HK-2 (cell line): ENCODE results near the gene EIF4G3.
"Not testable (repeated sequence)": the region's sequence is repeated elsewhere in the genome, so short reads cannot be mapped to it uniquely, and the experiment has no call there.

Experiments used
- DNase-seq: peaks from one replicate; pipeline ENCODE4 v3.0.0-alpha.2; 2018; ENCODE audit not compliant: unreplicated experiment

EIF4G3 gene

DNA sequence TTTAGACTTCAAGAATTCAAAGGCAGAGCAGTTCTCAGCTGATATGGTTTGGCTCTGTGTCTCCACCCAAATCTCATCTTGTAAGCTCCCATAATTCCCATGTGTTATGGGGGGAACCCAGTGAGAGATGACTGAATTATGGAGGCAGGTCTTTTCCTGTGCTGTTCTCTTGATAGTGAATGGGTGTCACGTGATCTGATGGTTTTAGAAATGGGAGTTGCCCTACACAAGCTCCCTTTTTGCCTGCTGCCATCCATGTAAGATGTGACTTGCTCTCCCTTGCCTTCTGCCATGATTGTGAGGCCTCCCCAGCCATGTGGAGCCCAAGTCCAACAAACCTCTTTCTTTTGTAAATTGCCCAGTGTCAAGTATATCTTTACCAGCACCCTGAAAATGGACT, 146.5 kb downstream of the EIF4G3 start:
- no peak for DNase-seq

- no peak for DNase-seq
Measured at GRCh38 chr1:21028520-21029145, 148.1 kb downstream of the EIF4G3 start.

GRCh38 chr1:21027805-21028204, 148.9 kb downstream of the EIF4G3 start:
- no peak for DNase-seq

DNA sequence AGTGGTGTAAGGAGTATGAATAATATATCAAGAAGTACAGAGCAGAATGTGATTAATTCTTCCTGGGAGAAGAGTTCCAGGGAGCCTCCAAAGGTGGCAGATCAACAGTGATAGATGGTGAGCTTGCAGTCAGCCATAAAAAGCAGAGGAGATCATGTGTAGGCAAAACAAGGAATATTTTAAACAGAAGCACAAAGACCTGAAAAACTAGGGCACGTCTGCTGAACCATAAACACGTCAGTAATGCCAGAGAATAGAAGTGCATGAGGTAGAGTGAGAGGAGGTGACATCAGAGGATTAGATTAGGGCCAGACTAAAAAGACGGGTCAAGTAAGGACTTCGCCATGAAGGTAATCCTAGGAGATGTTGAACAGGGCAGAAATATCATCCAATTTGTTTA, 151.8 kb downstream of the EIF4G3 start:
- DNase-seq: no peak

- DNase-seq: not testable (repeated sequence)
Measured at GRCh38 chr1:21024136-21024896, 152.4 kb downstream of the EIF4G3 start.

DNA sequence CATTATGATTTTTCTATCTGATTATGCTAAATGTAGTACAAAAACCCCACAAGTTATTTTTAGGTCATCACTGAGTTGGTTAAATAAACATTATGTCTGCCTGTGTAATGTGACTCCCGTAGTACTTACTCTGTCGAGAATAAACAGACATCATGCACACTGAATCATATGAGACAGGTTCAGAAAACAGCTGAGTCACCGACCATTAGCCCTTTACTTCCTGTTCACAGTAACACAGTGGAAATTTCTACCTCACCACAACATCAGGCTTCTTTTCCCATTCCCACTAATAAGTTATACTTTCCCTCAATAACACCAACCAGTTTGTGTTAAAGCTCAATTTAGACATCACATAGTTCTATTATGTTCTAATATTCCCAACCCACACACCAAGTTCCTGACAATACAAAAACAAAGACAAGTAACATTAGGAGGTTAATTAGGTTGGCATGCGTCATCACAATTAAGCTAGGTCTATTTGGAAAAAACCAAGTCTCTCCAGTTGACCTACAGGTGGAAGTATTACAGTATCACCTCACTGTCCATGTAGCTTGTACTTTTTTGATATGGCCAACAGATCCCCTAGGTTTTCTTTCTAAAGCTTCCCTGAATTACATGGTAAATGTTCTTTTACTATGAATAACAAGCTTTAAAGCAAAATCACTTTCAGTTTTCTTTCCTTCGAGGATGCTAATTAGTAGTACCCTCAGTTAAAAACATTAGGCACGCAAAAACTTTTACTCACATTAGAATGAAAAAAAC, 154.2 kb downstream of the EIF4G3 start:
- peak; percentile 41 for DNase-seq

DNA sequence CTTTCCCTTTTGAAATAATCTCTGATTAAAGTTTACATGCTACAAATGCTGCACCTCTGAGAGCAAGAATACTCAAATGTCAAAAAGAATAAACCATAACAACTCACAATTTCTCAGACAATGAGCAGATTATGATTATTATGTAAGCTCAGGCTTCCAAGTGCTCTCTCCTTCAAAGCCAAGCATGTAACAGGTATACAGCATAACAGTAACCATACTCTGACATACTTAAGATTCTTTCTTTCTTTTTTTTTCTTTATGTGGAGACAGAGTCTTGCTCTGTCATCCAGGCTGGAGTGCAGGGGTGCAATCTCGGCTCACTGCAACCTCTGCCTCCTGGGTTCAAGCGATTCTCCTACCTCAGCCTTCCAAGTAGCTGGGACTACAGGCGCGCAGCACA, 155.4 kb downstream of the EIF4G3 start:
- DNase-seq: no peak

DNA sequence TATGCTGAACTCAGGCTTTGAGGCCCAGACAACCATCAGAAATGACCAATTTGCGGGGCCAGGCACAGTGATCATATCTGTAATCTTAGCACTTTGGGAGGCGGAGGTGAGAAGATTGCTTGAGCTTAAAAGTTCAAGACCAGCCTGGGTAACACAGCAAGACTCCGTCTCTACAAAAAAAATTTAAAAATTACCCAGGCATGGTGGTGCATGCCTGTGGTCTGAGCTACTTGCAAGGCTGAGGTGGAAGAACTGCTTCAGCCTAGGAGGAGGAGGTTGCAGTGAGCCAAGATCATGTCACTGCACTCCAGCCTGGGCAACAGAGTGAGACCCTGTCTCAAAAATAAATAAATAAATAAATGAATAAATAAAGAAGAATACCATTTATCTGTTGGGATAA, 156.5 kb downstream of the EIF4G3 start:
- DNase-seq: no peak

DNA sequence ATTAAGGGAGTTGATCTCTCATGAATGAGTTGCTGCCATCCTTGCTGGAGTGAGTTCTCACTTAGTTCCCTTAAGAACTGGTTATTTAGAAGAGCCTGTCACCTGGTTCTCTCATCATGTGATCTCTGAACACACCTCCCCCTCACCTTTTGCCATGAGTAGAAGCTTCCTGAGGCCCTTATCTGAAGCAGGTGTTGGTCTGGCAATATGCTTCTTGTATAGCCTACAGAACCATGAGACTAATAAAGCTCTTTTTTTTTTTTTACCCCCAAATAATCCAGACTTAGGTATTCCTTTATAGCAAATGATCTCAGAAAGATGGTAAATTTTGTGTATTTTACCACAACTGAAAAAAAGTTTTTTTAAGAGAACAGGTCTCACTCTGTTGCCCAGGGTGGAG, 158.0 kb downstream of the EIF4G3 start:
- DNase-seq: no peak

- DNase-seq: no peak
Measured at GRCh38 chr1:21013510-21013909, 163.2 kb downstream of the EIF4G3 start.

- no peak for DNase-seq
Measured at GRCh38 chr1:21012937-21013336, 163.8 kb downstream of the EIF4G3 start.

- no peak for DNase-seq
Measured at GRCh38 chr1:21007876-21008275, 168.8 kb downstream of the EIF4G3 start.

- no peak for DNase-seq
Measured at GRCh38 chr1:21005466-21006239, 171.0 kb downstream of the EIF4G3 start.

GRCh38 chr1:21003281-21004045, 173.2 kb downstream of the EIF4G3 start:
- no peak for DNase-seq

DNA sequence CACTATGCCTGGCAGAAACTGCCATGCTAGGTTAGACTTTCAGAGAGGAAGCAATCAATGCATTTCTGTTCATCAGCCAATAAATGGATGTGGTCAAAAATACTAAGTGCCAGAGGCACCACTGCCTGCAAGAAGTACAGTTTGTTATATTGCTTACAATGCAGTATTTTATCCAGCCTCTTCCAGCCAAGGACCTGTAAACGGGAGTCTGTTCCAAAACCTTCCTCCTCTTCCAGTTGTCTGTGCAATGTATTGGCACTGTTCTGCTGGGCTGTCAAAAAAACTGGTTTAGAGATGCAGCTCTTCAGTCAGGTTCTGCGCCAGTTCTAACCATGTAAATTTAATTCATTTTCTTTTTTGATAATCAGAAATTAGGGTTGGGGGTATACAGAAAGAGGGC, 175.7 kb downstream of the EIF4G3 start:
- DNase-seq: no peak

DNA sequence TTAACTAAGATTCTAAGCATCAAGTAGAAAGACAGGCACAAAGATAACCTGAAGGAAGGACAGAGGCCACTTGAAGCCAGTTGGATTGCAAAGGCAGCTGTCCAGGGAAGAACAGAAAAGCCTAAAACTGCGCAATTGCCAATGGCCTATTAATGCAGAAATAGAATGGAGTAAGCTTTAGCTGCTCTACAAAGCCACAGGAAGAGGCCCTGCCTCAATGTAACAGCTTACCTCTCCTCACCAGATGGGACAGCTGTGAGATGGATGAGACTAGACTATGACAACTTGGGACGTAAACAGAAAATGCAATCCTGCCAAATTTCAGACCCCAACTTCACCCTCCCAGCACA, 176.5 kb downstream of the EIF4G3 start:
- no peak for DNase-seq

- DNase-seq: no peak
Measured at GRCh38 chr1:20999525-21000244, 177.0 kb downstream of the EIF4G3 start.

GRCh38 chr1:20998826-20999225, 177.9 kb downstream of the EIF4G3 start:
- no peak for DNase-seq

GRCh38 chr1:20997602-20998224, 179.0 kb downstream of the EIF4G3 start:
- DNase-seq: no peak

DNA sequence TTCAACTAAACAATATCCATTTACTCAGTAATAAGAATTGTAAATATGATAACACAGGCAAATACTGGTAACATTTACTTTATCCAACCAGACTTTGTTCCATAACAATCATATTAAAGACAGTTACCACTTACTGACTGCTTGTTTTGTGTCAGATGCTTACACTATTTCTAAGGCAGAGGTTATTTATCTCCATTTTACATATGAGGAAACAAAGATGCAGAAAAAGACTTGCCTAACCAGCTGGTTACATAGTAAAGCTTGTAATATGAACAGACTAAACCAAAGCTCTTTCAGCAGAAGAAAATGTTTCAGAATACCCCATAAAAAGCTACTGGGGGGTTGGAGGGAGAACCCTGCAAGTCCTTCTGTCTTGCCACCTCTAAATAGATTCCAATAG, 180.1 kb downstream of the EIF4G3 start:
- no peak for DNase-seq
